ENCODE data around the gene EML4. TPM values are rescaled to one million over a fixed set of nuclear protein-coding genes. Genes with fewer than 3 reads are reported as not detected.

The EML4 gene
- polyA plus RNA-seq, 1 donor = 142 TPM

DNA sequence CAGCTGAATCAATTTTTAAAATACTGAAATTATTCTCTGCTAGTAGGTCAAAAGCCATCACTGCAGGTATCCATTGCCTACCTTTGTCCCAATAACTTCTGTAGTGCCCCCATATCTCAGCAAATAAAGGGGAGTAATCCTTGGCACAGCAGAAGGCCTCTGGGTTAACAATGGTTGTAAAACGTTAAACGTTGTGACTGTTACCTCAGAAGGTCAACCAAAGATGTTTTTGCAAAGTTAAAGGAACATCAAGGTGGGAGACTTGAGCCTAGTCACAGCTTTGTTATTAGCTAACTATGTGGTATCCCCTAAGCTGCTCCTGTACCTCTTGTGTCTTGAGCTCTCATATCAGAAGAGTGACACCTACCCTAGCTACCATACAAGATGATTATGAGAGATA lies 131.4 kb downstream of the EML4 start:
- no peak for DNase-seq

DNA sequence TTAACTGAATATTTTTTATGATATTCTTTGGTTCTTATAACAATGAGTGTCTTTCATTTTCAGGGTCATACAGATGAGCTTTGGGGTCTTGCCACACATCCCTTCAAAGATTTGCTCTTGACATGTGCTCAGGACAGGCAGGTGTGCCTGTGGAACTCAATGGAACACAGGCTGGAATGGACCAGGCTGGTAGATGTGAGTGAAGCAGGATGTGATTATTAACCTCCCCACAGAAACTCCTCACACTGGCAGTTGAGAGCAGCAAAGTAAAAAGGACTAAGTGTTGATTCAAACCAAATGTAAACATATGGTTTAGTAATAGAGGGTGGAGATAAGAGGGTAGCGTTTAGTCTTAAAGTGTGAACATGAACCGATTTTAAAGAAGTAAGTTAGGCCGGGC lies 134.1 kb downstream of the EML4 start:
- no peak for DNase-seq

DNA sequence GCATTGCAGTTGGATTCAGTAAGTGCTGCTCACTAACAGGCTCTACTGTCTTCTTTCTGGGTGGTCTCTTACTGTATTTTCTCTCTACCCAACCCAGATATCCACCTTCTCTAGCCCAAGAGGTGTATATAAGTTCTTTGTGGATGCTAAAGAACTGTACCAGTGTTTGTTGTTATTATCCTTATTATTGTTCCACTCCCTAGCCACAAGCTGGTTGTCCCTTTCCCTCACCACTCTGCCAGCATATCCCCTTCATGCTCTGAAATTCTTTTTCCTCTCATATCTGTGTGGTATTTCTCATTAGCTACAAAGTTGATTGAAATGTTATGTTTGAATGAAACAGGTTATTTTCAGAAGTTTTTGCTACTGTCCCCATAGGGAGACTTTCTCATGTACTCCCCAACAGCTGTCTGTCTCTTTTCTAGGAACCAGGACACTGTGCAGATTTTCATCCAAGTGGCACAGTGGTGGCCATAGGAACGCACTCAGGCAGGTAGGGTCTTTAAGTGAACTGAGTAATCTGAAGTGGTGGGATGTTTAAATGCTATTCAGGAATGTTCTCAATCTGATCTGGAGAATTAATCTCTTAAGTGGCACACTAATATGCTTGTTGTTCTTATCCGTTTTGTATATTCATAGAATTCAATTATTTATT lies 135.0 kb downstream of the EML4 start:
- DNase-seq = no peak

DNA sequence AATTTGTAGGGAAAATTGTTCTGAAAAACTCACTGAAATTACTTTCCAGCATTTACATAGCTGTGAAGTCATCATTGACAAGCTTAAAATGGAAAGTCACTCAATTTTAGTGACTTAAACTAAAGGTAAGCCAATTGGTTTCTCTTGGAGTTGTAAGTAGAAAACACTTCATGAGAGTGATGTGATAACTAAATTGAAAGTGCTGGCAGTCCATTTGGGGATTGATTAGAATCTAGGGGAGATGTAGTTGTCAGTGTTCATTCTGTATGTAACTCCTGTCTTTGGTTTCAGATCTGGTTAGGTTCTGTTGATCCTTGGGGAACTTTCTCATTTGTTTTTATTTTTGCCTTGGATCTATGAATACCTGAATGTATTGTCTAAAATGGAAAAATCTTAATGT lies 138.0 kb downstream of the EML4 start:
- DNase-seq = no peak

DNA sequence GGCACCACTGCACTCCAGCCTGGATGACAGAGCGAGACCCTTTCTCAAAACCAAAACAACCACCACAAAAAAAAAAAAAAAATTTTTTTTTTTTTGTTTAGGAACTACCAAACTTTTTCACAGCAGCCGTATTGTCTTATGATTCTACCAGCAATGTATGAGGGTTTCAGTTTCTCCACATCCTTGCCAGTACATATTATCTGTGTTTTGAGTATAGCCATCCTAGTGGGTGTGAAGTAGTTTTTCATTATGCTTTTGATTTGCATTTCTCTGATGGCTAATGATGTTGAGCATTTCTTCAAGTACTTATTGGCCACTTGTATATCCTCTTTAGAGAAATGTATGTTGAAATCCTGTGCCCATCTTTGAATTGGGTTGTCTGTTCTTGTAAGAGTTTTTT lies 140.2 kb downstream of the EML4 start:
- no peak for DNase-seq

DNA sequence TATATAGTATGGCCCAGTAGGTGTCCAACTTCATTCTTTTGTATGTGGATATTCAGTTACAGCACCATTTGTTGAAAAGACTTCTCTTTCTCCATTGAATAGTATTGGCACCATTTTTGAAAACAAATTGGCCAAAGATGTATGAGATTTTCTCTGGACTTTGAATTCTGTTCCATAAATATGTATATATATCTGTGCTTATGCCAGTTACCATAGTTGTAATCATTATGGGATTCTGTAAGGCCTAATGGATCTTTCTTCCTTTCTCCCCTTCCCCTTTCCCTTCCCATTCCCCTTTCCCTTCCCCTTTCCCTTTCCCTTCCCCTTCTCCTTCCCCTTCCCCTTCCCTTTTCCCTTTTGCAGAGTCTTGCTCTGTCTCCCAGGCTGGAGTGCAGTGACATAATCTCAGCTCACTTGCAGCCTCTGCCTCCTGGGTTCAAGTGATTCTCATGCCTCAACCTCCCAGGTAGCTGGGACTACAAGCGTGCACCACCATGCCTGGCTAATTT lies 140.9 kb downstream of the EML4 start:
- DNase-seq = no peak

DNA sequence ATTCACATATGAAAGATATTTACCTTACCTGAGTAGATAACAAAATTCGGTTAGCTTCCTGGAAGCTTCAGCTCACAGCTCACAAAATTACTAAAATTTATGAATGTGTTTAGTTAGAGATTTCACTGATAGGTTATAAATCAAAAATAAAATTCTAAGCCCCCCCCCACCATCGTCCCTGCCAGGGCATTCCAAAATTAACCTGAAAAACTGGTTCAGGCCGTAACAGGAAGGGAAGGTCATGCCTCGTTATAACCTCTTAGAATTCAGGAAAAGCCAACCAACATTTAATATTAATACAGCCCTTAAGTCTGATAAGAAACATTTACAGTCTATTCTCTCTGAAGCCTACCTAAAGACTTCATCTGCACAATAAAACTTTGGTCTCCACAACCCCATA lies 143.0 kb downstream of the EML4 start:
- DNase-seq = no peak

DNA sequence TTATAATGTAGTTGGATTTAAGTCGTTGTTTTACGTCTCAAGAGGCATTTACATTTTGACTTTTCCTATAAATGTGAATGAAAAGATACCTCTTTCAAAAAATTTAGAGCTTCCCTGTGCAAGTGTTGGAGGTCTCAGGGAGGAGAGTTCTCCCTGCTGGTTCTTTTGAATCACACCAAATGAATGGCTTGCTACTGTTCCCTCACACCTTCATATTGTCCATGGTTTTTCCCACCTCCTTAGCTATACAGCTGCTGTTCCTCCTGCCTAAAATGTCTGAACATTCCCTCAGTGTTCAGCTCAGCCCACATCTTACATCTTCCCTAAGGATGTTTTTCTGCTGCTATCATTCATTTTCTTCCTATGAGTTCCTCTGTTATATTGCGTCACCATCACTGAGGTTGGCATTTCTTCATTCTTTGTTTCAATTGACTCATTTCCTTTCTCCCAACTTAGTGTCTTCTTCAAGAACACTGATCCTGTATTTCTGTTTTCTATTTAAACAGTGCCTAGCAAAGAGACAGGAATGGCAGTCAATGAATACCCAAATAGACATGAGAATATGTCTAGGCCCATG lies 145.8 kb downstream of the EML4 start:
- no peak for DNase-seq

DNA sequence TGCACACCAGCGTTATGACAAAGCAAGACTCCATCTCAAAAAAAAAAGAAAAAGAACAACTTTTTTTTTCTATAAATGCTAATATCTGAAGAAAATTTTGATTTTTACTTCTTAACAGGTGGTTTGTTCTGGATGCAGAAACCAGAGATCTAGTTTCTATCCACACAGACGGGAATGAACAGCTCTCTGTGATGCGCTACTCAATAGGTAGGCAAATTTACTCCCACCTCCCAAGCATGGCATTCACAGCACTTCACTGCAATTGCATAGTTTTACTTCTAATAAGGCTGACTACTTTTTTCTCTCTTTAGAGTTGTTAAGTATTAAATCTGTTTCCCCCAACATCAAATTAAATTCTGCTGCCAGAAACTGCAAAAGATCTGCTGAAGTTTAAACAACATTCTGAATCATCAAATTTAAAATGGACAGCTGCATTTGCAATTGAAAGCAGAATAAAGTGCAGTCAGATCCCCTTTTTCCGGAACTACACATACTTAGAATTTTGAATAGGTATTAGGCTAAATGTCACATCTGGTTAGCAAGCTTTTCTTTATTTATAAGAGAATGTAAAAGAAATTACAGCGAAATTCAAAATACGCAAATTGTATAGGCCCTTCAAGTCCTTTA lies 146.8 kb downstream of the EML4 start:
- DNase-seq = no peak

DNA sequence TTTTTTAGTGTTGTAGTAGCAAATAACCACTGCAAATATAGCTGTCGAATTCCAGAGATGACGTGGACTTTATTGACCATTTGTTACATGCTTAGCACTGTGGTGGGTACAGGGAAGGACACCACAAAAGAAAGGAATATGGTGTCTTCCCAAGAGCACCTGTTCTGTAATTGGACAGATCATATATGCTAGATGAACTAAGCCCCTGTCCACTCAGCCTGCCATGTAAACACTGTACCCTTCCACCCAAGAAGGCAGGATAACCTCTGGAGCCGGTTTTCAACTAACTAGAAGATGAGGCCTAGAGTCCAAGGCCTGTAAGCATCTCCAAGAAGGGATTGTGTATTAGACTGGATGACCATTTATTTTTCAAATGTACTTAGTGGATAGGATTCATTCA lies 147.8 kb downstream of the EML4 start:
- DNase-seq = no peak

DNA sequence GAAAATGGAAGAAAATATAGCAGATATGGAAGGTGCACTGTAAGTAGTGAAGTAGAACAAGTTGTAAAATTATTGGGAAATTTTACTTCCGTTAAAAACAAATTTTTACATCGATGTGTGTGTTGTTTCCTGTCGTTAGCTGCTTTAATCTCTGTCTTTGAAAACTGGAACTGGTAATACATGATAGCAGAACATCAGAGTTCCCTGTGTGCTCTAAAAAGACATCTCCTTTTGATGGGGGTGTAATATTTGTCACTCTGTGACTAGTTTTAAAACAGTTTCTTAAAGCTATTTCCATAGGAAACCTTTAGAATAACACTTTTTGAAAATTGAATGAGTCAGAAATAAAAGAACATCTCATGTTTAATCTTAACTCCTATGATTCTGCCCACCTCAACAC lies 148.3 kb downstream of the EML4 start:
- no peak for DNase-seq

DNA sequence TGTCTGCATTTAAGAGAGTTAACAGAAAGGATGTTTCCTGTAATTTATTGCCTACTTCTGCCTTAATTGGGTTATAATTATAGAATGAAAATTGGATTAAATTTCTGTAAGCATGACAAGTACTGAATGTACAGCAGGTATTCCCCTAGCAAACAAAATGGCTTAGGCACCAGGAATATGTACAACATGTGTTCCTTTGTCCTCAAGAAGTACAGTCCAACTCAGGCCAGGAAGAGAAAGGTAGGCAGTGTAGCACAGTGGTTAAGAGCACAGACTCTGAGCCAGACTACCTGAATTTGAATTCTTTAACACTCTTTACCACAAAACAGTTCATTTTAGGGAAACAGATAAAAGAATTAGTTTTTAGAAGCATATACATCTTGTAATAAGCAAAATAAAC lies 148.8 kb downstream of the EML4 start:
- no peak for DNase-seq

DNA sequence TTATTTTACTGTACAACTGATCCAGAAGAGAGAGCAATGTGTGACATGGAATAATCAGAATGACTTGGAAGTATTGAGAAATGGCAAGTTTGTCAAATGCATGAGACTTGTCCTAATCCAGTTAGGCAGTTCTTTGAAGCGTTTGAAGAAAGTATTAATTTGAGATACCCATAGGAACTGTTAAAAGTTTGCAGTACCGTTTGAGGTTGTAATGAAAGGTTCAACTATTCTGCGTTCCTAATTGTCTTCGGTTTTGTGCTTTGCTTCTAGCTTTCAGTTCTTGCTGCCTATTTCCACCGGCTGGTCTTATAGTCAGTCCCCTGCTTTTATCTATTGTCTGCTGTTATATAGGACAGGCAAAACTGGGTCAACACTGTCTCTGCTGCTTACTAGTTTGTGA lies 150.1 kb downstream of the EML4 start:
- no peak for DNase-seq

DNA sequence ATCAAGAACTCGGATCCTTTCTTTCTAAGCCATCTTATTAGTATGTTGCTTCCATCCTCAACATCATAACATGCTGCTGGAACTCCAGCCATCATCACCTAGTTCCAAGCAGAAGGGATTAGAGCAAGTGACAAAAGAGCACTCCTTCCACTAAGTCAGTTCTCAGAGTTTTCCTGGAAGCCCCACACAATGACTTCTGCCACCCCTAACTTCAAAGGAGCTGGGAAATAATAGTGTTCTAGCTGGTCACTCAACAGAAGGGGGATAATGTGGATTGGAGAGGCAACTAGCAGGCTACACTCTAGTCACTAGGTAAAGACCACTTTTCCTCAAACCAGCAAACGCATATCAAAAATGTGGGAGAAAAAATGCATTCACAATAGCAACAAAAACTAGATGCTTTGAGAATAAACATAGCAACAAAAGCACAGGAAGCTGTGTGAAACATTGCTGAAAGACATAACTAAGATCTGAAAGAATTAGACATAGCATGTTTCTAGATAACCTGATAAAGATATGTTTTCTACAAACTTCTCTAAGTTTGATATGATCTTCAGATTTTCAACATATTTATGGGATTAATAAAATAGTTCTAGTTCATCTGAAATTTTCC lies 152.4 kb downstream of the EML4 start:
- DNase-seq = no peak

DNA sequence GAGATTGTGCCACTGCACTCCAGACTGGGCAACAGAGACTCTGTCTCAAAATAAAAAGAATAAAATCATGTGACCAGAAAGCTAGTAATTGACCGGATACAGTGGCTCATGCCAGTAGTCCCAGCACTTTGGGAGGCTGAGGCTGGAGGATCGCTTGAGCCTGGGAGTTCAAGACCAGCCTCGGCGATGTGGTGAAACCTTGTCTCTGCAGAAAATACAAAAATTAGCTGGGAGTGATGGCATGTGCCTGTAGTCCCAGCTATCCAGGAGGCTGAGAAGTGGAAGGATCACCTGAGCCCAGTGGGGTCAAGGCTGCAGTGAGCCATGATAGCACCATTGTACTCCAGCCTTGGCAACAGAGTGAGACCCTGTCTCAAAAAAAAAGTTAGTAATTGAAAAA lies 155.1 kb downstream of the EML4 start:
- DNase-seq = no peak

DNA sequence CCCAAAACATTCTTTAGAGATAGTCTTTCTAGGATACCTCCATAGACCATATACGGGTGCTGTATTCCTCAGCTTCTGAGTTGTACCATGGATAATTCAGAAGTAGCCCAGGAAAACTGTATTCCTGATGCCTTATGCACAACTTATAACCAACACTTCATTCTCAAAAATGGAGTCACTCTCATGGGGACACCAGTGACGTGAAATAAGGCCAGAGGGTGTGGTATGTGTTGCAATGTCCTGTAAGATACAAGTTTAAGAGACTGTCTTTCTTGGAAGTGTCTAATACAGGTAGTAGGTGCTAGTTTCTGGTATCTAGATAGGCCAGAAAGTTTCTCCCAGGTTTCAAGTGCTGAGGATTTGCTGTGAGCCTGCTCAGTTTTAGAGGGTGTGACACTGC lies 155.8 kb downstream of the EML4 start:
- DNase-seq = no peak

DNA sequence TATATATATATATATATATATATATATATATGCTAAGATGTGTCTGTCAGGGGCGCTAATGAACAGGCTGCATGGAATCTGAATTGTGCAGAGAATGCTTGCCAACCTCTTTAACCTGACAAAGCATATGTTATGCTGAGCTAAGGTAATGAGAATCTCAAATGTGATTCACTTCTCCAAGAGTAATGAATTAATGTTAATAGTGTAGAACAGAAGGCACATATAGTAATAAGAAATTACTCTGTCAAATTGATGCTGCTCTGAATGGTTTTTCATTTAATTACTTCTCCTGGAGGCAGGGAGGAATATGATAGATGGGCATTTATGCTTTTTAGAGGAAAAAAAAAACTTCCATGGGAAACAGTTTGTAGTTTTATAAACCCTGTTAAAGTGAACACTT lies 156.5 kb downstream of the EML4 start:
- no peak for DNase-seq

DNA sequence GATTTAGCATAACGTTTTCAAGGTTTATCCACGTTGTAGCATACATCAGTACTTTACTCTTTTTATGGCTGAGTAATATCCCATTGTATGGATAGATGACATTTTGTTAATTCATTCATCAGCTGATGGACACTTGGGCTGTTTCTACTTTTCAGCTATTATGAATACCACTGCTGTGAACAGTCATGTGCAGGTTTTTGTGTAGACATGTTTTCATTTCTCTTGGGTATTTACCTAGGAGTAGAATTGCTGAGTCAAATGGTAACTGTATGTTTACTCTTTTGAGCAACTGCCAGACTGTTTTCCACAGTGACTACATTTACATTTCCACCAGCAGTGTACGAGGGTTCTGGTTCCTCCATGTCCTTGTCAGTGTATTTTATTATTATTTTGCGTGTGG lies 158.0 kb downstream of the EML4 start:
- no peak for DNase-seq

DNA sequence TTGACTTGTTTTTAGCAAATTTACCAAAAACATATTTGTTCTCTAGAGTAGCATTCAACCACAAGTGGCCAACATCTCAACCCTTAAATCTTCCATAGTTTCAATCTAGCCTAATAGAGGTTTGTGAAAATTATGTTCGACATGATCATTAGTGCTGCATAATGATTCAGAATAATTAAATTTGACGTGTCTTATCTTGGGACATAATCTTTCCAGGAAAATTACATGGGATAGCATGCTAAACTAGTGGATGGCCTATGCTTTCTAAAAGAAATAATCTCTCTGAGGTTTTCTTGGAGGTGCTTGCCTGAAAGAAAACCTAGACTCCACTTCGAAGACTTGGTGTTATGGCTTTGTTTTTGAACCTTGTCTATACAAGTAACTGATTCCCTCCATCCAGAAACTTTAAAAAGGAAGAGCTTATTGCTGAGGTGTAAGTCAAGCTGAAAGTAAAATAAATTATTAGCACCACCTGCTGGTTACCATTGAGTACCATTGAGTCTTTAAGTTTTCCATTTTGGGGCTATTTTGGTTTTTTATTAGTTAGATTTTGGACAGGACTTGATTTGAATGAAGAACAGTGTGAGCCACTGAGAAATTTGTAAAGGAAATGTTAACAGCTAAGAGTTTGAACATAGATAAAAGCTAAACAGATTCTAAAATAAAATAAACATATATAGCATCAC lies 159.1 kb downstream of the EML4 start:
- no peak for DNase-seq

DNA sequence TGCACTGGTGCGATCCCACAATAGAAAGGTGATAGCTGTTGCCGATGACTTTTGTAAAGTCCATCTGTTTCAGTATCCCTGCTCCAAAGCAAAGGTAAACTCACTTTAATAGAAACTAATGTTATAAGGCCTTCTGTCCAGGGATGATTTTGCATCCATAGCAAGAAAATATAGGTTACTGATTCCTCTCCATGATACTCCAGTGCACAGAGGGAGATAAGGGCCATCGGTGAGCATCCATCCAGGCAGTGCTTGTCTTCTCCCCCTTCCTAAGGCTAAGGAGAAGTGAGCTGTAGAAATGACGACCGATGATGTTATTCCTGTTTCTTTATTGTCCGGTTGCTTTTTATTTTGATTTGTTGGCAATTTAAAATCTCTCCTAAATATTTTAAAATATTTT lies 159.8 kb downstream of the EML4 start:
- DNase-seq = no peak

DNA sequence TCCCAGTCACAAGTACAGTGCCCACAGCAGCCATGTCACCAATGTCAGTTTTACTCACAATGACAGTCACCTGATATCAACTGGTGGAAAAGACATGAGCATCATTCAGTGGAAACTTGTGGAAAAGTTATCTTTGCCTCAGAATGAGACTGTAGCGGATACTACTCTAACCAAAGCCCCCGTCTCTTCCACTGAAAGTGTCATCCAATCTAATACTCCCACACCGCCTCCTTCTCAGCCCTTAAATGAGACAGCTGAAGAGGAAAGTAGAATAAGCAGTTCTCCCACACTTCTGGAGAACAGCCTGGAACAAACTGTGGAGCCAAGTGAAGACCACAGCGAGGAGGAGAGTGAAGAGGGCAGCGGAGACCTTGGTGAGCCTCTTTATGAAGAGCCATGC lies 160.6 kb downstream of the EML4 start:
- peak; percentile 54 for DNase-seq

DNA sequence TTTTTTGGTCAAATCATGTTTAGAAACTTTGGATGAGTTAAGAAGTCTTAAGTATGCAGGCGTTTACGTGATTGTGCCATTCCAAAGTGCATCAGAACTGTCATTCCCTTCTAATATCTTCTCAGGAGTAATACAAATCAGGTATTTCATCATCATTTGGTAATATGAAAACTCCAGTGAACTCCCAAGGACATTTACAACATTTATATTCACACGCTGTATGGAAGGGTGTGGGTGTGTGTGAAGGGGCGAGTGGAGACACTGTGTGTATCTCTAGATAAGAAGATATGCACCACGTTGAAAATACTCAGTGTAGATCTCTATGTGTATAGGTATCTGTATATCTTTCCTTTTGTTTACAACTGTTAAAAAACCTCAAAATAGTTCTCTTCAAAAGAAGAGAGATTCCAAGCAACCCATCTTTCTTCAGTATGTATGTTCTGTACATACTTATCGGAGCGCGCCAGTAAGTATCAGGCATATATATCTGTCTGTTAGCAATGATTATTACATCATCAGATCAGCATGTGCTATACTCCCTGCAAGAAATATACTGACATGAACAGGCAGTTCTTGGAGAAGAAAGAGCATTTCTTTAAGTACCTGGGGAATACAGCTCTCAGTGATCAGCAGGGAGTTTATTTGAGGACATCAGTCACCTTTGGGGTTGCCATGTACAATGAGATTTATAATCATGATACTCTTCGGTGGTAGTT lies 162.6 kb downstream of the EML4 start:
- no peak for DNase-seq

Data from left kidney (tissue), 2 donors.